ENCODE data around the gene TMPRSS5. TPM values are rescaled to one million over a fixed set of nuclear protein-coding genes. Genes with fewer than 3 reads are reported as not detected.

The TMPRSS5 gene
- polyA plus RNA-seq, 1 donor from 2014 or later, result 2.6 TPM

DNA sequence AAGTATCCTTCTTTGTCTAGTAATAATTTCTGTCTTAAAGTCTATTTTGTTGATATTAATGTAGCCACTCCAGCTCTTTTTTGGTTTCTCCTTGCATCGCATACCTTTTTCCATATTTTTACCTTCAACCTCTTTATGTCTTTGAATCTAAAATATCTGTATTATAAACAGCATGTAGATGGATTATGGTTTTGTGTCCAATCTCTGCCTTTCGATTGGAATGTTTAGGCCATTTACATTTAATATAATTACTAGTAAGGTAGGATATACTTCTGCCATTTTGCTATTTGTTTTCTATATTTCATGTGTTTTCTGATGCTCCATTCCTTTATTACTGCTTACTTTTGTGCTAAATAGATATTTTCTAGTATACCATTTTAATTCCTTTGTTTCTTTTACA, 39.5 kb downstream of the TMPRSS5 start:
- no peaks in the 10 kb centered on the region for H3K36me3 ChIP-seq (ENCODE audit: insufficient read depth, low read length)

DNA sequence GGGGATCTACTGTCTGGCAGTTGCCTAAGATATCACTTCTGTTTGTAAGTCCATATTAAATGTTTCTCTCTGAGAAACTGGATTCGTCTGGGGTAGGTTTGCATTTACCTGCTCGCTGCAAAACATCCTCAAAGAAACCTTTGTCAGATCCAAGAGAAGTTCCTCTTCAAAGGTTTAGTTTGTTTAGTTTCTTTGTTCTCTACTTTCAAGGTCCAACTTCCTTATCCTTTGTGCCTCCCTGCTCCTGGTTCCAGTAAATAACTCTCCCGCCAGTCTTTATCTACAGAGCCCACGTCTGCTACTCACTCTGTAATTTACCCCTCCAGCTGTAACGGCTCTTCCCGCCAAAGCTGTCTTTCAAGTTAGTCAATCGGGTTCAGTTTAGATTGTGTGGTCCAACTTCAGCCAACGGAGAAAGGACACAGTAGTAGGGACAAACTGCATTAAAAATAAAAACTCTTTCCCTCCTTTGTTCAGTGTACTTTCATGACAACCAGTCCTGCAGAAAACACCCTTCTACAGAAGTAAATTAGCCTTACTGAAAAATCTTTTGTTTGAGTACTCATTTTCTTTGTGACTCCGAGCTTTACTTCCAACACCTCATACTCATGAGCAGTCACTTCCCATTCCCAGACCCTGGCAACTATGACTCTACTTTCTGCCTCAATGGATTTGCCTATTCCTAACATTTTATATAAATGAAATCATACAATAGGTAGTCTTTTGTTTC, 41.0 kb downstream of the TMPRSS5 start:
- Histone ChIP-seq H4K20me1 (ENCODE audit: insufficient read depth) (no peaks in the 10 kb centered on the region), H2AFZ (ENCODE audit: low read depth, low read length) (no peak overlapping the region), H3K27me3 (ENCODE audit: insufficient read depth, low read depth, low read length) (no peaks in the 10 kb centered on the region), H3K9me3 (ENCODE audit: low read length) (no peaks in the 10 kb centered on the region), H3K27ac (ENCODE audit: low read length) (no peak overlapping the region), H3F3A (ENCODE audit: insufficient read depth, low read length, poor library complexity, severe bottlenecking) (no peaks in the 10 kb centered on the region), H3K4me3 (ENCODE audit: low read length) (no peak overlapping the region), H3K9me2 (ENCODE audit: insufficient read depth, low read length) (no peaks in the 10 kb centered on the region), H3K9ac (ENCODE audit: low read length) (no peak overlapping the region), H3K4me2 (ENCODE audit: low read length) (no peak overlapping the region), H3K36me3 (ENCODE audit: insufficient read depth, low read length) (no peaks in the 10 kb centered on the region), H3K79me2 (replicated peaks; ENCODE audit: insufficient read depth, low read length) (no peaks in the 10 kb centered on the region)
- TF ChIP-seq MXI1 (conservative IDR thresholded peaks at IDR 0.05; ENCODE audit: poor library complexity, severe bottlenecking) (no peak), CTCF (IDR thresholded peaks at IDR 0.05; ENCODE audit: poor library complexity, severe bottlenecking) (no peak), TAF1 (IDR thresholded peaks at IDR 0.05; ENCODE audit: low read depth) (no peak), RAD21 (conservative IDR thresholded peaks at IDR 0.05) (no peak), SMC3 (conservative IDR thresholded peaks at IDR 0.05; ENCODE audit: poor library complexity) (no peak)

More for the DNA sequence above, 39.5 kb downstream of the TMPRSS5 start:
- Histone ChIP-seq H3K9me3 (ENCODE audit: low read length) (no peaks in the 10 kb centered on the region), H3K9ac (ENCODE audit: low read length) (no peak overlapping the region), H2AFZ (ENCODE audit: low read depth, low read length) (no peak overlapping the region), H3K27ac (ENCODE audit: low read length) (no peak overlapping the region), H3K27me3 (ENCODE audit: insufficient read depth, low read depth, low read length) (no peaks in the 10 kb centered on the region), H4K20me1 (ENCODE audit: insufficient read depth) (no peaks in the 10 kb centered on the region), H3K4me2 (ENCODE audit: low read length) (no peak overlapping the region), H3K4me3 (ENCODE audit: low read length) (no peak overlapping the region), H3K9me2 (ENCODE audit: insufficient read depth, low read length) (no peaks in the 10 kb centered on the region), H3K79me2 (replicated peaks; ENCODE audit: insufficient read depth, low read length) (no peaks in the 10 kb centered on the region), H3F3A (ENCODE audit: insufficient read depth, low read length, poor library complexity, severe bottlenecking) (no peaks in the 10 kb centered on the region)
- TF ChIP-seq POLR2AphosphoS5 (IDR thresholded peaks at IDR 0.05), result no peak
- no peak for TF ChIP-seq MXI1 (conservative IDR thresholded peaks at IDR 0.05; ENCODE audit: poor library complexity, severe bottlenecking)
- TF ChIP-seq EP300 (conservative IDR thresholded peaks at IDR 0.05; ENCODE audit: poor library complexity, severe bottlenecking), result no peak
- no peak for TF ChIP-seq SMC3 (conservative IDR thresholded peaks at IDR 0.05; ENCODE audit: poor library complexity)
- no peak for TF ChIP-seq RAD21 (conservative IDR thresholded peaks at IDR 0.05)
- TF ChIP-seq TAF1 (IDR thresholded peaks at IDR 0.05; ENCODE audit: low read depth), result no peak

DNA sequence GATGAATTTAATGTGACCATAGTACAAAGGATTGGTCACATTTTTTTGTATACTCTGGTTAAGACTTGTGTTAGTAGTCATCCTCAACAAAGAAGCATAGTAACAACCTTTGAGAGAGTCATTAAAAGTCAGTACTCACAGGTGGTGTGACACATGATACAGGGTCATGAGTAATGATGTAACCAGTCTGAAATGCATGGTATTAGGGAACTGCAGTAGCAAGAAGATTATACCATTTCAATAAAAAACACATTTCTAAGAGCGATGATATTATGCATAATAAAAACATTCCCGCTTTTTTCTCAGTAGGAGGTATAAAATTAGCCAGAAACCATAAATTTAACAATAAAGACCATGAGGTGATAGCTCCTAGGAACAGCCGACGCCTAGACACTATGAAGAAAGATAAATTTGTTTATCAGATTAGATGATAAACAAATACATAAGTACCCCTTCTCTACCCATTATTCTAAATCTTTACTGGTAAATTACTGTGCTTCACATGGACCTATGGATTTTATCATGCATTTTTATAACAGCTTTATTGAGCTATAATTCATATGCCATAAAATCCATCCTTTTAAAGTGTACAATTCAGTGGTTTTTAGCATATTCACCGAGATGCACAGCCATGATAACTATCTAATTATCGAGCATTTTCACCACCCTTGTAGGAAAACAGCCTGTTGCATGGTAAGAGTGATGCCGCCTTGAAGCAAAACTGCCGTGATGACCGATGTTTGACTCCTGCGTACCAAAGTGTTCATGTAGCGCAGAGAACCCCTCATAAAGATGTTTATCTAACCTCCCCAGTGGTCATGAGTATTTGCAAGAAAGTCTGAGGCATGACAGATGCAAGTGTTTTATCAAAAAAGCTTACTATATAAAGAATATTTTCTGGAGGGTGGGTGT, 41.8 kb downstream of the TMPRSS5 start:
- no peak overlapping the region for H3K9ac ChIP-seq (ENCODE audit: low read length)
- TF ChIP-seq MXI1 (conservative IDR thresholded peaks at IDR 0.05; ENCODE audit: poor library complexity, severe bottlenecking), result no peak
- no peak for TF ChIP-seq RAD21 (conservative IDR thresholded peaks at IDR 0.05)
- TF ChIP-seq POLR2AphosphoS5 (IDR thresholded peaks at IDR 0.05), result no peak
- H3F3A ChIP-seq (ENCODE audit: insufficient read depth, low read length, poor library complexity, severe bottlenecking), result no peaks in the 10 kb centered on the region
- H3K4me3 ChIP-seq (ENCODE audit: low read length), result no peak overlapping the region
- H2AFZ ChIP-seq (ENCODE audit: low read depth, low read length), result no peak overlapping the region
- no peaks in the 10 kb centered on the region for H3K9me2 ChIP-seq (ENCODE audit: insufficient read depth, low read length)
- H3K27me3 ChIP-seq (ENCODE audit: insufficient read depth, low read depth, low read length), result no peaks in the 10 kb centered on the region
- H4K20me1 ChIP-seq (ENCODE audit: insufficient read depth), result no peaks in the 10 kb centered on the region
- no peaks in the 10 kb centered on the region for H3K36me3 ChIP-seq (ENCODE audit: insufficient read depth, low read length)
- no peaks in the 10 kb centered on the region for H3K9me3 ChIP-seq (ENCODE audit: low read length)
- H3K4me2 ChIP-seq (ENCODE audit: low read length), result no peak overlapping the region
- H3K79me2 ChIP-seq (replicated peaks; ENCODE audit: insufficient read depth, low read length), result no peaks in the 10 kb centered on the region
- no peak overlapping the region for H3K27ac ChIP-seq (ENCODE audit: low read length)
